HepG2 (cell line): ENCODE measurements around the gene ALKBH2. TPM values are rescaled to one million over a fixed set of nuclear protein-coding genes. Genes with fewer than 3 reads are reported as not detected.

Experiments
- FOXA1 ChIP-seq, 2 experiments: fragments of 450-650 bp in 1 of 2; sonication (generic) in 1 of 2; formaldehyde crosslinking in 1 of 2; IDR thresholded peaks; 2 replicates each; pipeline versions ENCODE4 v1.4.0 to v1.6.1; 2016 to 2020; ENCODE audit warnings: missing genetic modification reagents in 1 of 2
- NPAS2 ChIP-seq: sonication (generic); formaldehyde crosslinking; IDR thresholded peaks from 2 replicates; pipeline ENCODE4 v1.8.0; 2022; ENCODE audit warnings: mild to moderate bottlenecking, missing genetic modification reagents, borderline replicate concordance
- SIN3A ChIP-seq: IDR thresholded peaks from 2 replicates; pipeline ENCODE4 v1.6.1; 2011; ENCODE audit warnings: low read depth, mild to moderate bottlenecking, control low read depth, low read length, borderline replicate concordance
- SMARCE1 ChIP-seq: fragments of 450-650 bp; IDR thresholded peaks from 2 replicates; pipeline ENCODE4 v1.6.1; 2017; ENCODE audit warnings: borderline replicate concordance
- SP5 ChIP-seq: IDR thresholded peaks from 2 replicates; pipeline ENCODE4 v1.6.1; 2016; ENCODE audit warnings: low read depth, borderline replicate concordance
- ZBTB39 ChIP-seq: sonication (generic); formaldehyde crosslinking; IDR thresholded peaks from 2 replicates; pipeline ENCODE4 v1.5.0; 2020; ENCODE audit warnings: missing genetic modification reagents
- ZNF10 ChIP-seq: sonication (generic); formaldehyde crosslinking; IDR thresholded peaks from 2 replicates; pipeline ENCODE4 v1.4.0; 2020; ENCODE audit warnings: mild to moderate bottlenecking, low read depth, missing genetic modification reagents, borderline replicate concordance
- ZNF232 ChIP-seq: sonication (generic); formaldehyde crosslinking; IDR thresholded peaks from 2 replicates; pipeline ENCODE4 v1.4.0; 2020; ENCODE audit warnings: missing genetic modification reagents, borderline replicate concordance
- ZNF660 ChIP-seq: sonication (generic); formaldehyde crosslinking; IDR thresholded peaks from 2 replicates; pipeline ENCODE4 v1.5.1; 2020; ENCODE audit warnings: mild to moderate bottlenecking, low read depth, missing genetic modification reagents, borderline replicate concordance
- ZNF772 ChIP-seq: sonication (generic); formaldehyde crosslinking; IDR thresholded peaks from 2 replicates; pipeline ENCODE4 v1.5.0; 2020; ENCODE audit warnings: mild to moderate bottlenecking, missing genetic modification reagents
- ZNF850 ChIP-seq: sonication (generic); formaldehyde crosslinking; conservative IDR thresholded peaks from 2 replicates; pipeline ENCODE4 v1.9.0; 2021; ENCODE audit warnings: mild to moderate bottlenecking, missing genetic modification reagents
- polyA plus RNA-seq, 8 experiments: library from polyadenylated mRNA; depleted of rRNA in 3 of 8; stranded (reverse) in 7 of 8; unstranded in 1 of 8; fragments of >200 nt; fragmentation: Illumina TruSeq in 4 of 8; extraction: Trizol in 4 of 8; gene quantifications; 2 replicates each; pipeline versions ENCODE4 v1.2.1 to v1.2.3, GENCODE V29; 2011 to 2016; ENCODE audit warnings: low read depth in 4 of 8, missing spikeins in 1 of 8, mixed read lengths in 1 of 8; ENCODE audit not compliant: insufficient read depth in 1 of 8
- total RNA-seq, 5 experiments: library from RNA; depleted of rRNA; stranded (reverse); fragments of >200 nt; fragmentation: Illumina TruSeq; extraction: Trizol; gene quantifications; 2 replicates each; pipeline ENCODE4 v1.2.3, GENCODE V29; 2016; ENCODE audit warnings: low read depth in 1 of 5

ALKBH2 gene
- total and polyA plus RNA-seq, 2 of the 13 experiments (the other 11 are each of a cell fraction or from before 2014, with no cell fraction given): 21.0 to 40.5 TPM

- TF ChIP-seq SIN3A: 0 out of 2 replicates have a peak, but pooled peaks have one; percentile 7
- TF ChIP-seq ZNF772 (CRISPR knock-in tag): no peak
- no peak for TF ChIP-seq ZNF660 (CRISPR knock-in tag)
- TF ChIP-seq ZNF850 (CRISPR knock-in tag): no peak
- TF ChIP-seq SMARCE1: no peak
- no peak for TF ChIP-seq FOXA1 (IDR thresholded peaks at IDR 0.05)
- 0 out of 2 replicates have a peak, but pooled peaks have one; percentile 1 for TF ChIP-seq FOXA1 (CRISPR knock-in tag; IDR thresholded peaks at IDR 0.05)
- TF ChIP-seq ZNF232 (CRISPR knock-in tag): peak; percentile 33; the same call in 1 of the 2 replicates
- TF ChIP-seq SP5 (CRISPR knock-in tag): no peak
- no peak for TF ChIP-seq NPAS2 (CRISPR knock-in tag)
- TF ChIP-seq ZBTB39 (CRISPR knock-in tag): no peak
- TF ChIP-seq ZNF10 (CRISPR knock-in tag): no peak
Observed at GRCh38 chr12:109116611-109116949, 23.3 kb upstream of the ALKBH2 start (continued).
